ENCODE data around the gene MSRB3. TPM values are rescaled to one million over a fixed set of nuclear protein-coding genes. Genes with fewer than 3 reads are reported as not detected.

Gene MSRB3
- total RNA-seq, 1 experiment from 2014 or later = 31.1 TPM

GRCh38 chr12:65296508-65297265 is 18.2 kb downstream of the MSRB3 start:
- intact Hi-C loops (cut with micrococcal nuclease) = no loop called here
- H3K4me1 Mint-ChIP-seq (ENCODE audit: insufficient read depth, unreplicated experiment) = no peaks in the 10 kb centered on the region
- H3K9me3 Mint-ChIP-seq (ENCODE audit: unreplicated experiment) = no peaks in the 10 kb centered on the region
- no peak for DNase-seq (ENCODE audit: unreplicated experiment)
- no peak overlapping the region for H3K27ac Mint-ChIP-seq (ENCODE audit: low read depth, unreplicated experiment)
- BruUV-seq (replicated peaks) = no TSS peak
- H3K27me3 Mint-ChIP-seq (ENCODE audit: insufficient read depth, unreplicated experiment) = no peaks in the 10 kb centered on the region
- H3K4me3 Mint-ChIP-seq (ENCODE audit: unreplicated experiment) = no peak overlapping the region
- ChIA-PET POLR2A (no interaction called here), CTCF (interaction anchor here (0.6 to 0.8 kb wide), 2 partner anchors 306 to 414 kb away, joined by 3 to 4 read pairs; no protein-coding TSS in a partner anchor)
- TF ChIP-seq CTCF (IDR thresholded peaks at IDR 0.05; ENCODE audit: unreplicated experiment) = no peak
- peaks cover 6% of the 10 kb centered on the region for H3K36me3 Mint-ChIP-seq (ENCODE audit: insufficient read depth, unreplicated experiment)

DNA sequence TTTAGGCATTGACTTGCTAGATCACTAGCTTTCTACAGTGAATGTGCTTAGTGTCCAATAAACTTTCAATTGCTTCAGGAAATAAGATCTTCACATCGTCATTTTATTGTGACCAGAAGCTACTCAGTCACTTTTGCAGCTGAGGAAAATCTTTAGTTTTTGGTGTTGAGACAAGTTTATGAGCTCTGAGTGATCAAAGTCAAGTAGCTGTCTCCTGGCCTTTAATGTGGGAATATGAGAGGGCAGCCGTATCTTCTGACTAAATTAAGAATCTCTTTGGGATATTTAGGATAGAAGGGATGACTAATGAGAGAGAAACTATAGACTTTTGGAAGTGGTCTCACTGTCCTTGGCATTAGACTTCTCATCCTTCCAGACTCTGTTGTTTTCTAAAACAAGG is 21.6 kb downstream of the MSRB3 start:
- no peak overlapping the region for H3K4me3 Mint-ChIP-seq (ENCODE audit: unreplicated experiment)
- no peaks in the 10 kb centered on the region for H3K9me3 Mint-ChIP-seq (ENCODE audit: unreplicated experiment)
- CTCF ChIA-PET = interaction anchor here (0.5 to 1.6 kb wide), 11 partner anchors 9 to 1149 kb away, joined by 3 to 6 read pairs (median 3); no protein-coding TSS in a partner anchor
- no peaks in the 10 kb centered on the region for H3K27me3 Mint-ChIP-seq (ENCODE audit: insufficient read depth, unreplicated experiment)
- no peak for DNase-seq (ENCODE audit: unreplicated experiment)
- BruUV-seq (replicated peaks) = no TSS peak
- TF ChIP-seq CTCF (IDR thresholded peaks at IDR 0.05; ENCODE audit: unreplicated experiment) = no peak
- peaks cover 5% of the 10 kb centered on the region for H3K4me1 Mint-ChIP-seq (ENCODE audit: insufficient read depth, unreplicated experiment)
- no peak overlapping the region for H3K27ac Mint-ChIP-seq (ENCODE audit: low read depth, unreplicated experiment)
- POLR2A ChIA-PET = interaction anchor here (1.4 kb wide), 1 partner anchor 640 kb away, joined by 6 read pairs; no protein-coding TSS in a partner anchor
- intact Hi-C loops (cut with micrococcal nuclease) = loop anchor here (10.0 kb wide), 1 partner anchor 1105 kb away; no protein-coding TSS in a partner anchor
- H3K36me3 Mint-ChIP-seq (ENCODE audit: insufficient read depth, unreplicated experiment) = peaks cover 6% of the 10 kb centered on the region

DNA sequence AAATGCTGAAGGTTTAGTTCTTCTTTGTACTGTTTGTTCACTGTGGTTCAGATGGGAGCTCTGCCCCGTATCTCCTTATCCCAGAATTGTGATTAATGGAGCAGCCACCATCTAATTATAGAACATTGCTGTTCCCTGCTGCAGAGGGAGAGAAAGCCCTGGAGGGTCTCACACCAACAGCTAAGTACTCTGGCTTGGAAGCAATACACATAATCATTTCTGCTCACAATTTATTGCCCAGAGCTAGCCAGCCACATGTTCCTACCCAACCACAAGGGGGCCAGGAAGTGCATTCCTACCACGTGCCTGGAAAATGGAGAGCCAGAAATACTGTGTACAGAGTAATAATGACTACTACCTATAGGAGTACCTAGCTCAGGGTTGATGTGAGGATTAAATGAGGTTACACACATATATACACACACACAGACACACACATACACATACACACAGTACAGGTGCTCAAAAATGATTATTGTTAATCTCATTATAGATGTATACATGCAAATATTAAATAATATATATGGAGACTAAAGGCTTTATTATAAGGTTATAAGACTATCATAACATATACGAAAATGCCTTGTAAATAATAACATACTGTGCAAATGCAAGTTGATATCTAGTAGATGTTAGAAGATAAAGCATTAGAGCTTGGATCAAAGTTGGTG is 22.3 kb downstream of the MSRB3 start:
- no TSS peak for BruUV-seq (replicated peaks)
- no peaks in the 10 kb centered on the region for H3K9me3 Mint-ChIP-seq (ENCODE audit: unreplicated experiment)
- CTCF ChIA-PET = interaction anchor here (0.6 to 2.4 kb wide), 12 partner anchors 8 to 1149 kb away, joined by 3 to 6 read pairs (median 3); no protein-coding TSS in a partner anchor
- peak; percentile 21 for TF ChIP-seq CTCF (IDR thresholded peaks at IDR 0.05; ENCODE audit: unreplicated experiment)
- H3K4me1 Mint-ChIP-seq (ENCODE audit: insufficient read depth, unreplicated experiment) = peaks cover 5% of the 10 kb centered on the region
- intact Hi-C loops (cut with micrococcal nuclease) = loop anchor here (10.0 kb wide), 1 partner anchor 1104 kb away; no protein-coding TSS in a partner anchor
- peaks cover 6% of the 10 kb centered on the region for H3K36me3 Mint-ChIP-seq (ENCODE audit: insufficient read depth, unreplicated experiment)
- H3K4me3 Mint-ChIP-seq (ENCODE audit: unreplicated experiment) = no peak overlapping the region
- no peak overlapping the region for H3K27ac Mint-ChIP-seq (ENCODE audit: low read depth, unreplicated experiment)
- POLR2A ChIA-PET = interaction anchor here (1.0 kb wide), 1 partner anchor 13 kb away, joined by 3 read pairs; no protein-coding TSS in a partner anchor
- DNase-seq (ENCODE audit: unreplicated experiment) = peak; percentile 41
- no peaks in the 10 kb centered on the region for H3K27me3 Mint-ChIP-seq (ENCODE audit: insufficient read depth, unreplicated experiment)

GRCh38 chr12:65302891-65303290 is 24.4 kb downstream of the MSRB3 start:
- POLR2A ChIA-PET = interaction anchor here (1.3 kb wide), 1 partner anchor 10 kb away, joined by 4 read pairs; no protein-coding TSS in a partner anchor
- H3K4me1 Mint-ChIP-seq (ENCODE audit: insufficient read depth, unreplicated experiment) = peaks cover 16% of the 10 kb centered on the region
- intact Hi-C loops (cut with micrococcal nuclease) = loop anchor here (10.0 kb wide), 1 partner anchor 1102 kb away; no protein-coding TSS in a partner anchor
- no TSS peak for BruUV-seq (replicated peaks)
- no peak overlapping the region for H3K27ac Mint-ChIP-seq (ENCODE audit: low read depth, unreplicated experiment)
- no peak for TF ChIP-seq CTCF (IDR thresholded peaks at IDR 0.05; ENCODE audit: unreplicated experiment)
- H3K9me3 Mint-ChIP-seq (ENCODE audit: unreplicated experiment) = no peaks in the 10 kb centered on the region
- no peak overlapping the region for H3K4me3 Mint-ChIP-seq (ENCODE audit: unreplicated experiment)
- CTCF ChIA-PET = interaction anchor here (1.2 to 2.4 kb wide), 3 partner anchors 10 to 805 kb away, joined by 3 to 6 read pairs (median 6); no protein-coding TSS in a partner anchor
- H3K27me3 Mint-ChIP-seq (ENCODE audit: insufficient read depth, unreplicated experiment) = no peaks in the 10 kb centered on the region
- DNase-seq (ENCODE audit: unreplicated experiment) = no peak
- no peaks in the 10 kb centered on the region for H3K36me3 Mint-ChIP-seq (ENCODE audit: insufficient read depth, unreplicated experiment)

All from MCF 10A (cell line).